Measurements from ENCODE around the gene MALAT1. TPM values are rescaled to one million over a fixed set of nuclear protein-coding genes. Genes with fewer than 3 reads are reported as not detected.
A peak's percentile ranks its signal among the peaks of the same experiment; 100 is the strongest.

Gene MALAT1
- total and polyA plus RNA-seq, 2 of the 8 experiments (the other 6 are each of a cell fraction or from before 2014, with no cell fraction given) = 115 to 984 TPM

- TF ChIP-seq FOSL1 (IDR thresholded peaks at IDR 0.05; ENCODE audit: insufficient read depth, low read depth, low read length) (no peak; the same call in 1 of the 2 replicates), MAFK (IDR thresholded peaks at IDR 0.05; ENCODE audit: low read depth, low read length) (no peak), GTF2F1 (IDR thresholded peaks at IDR 0.05; ENCODE audit: borderline replicate concordance, low read depth, low read length) (peak; percentile 69; the same call in 1 of the 2 replicates), BCL11A (IDR thresholded peaks at IDR 0.05; ENCODE audit: low read depth in 2 of 2, low read length in 2 of 2) (no peak), GABPA (IDR thresholded peaks at IDR 0.05; ENCODE audit: borderline replicate concordance, insufficient read depth, low read length) (no peak), SUZ12 (IDR thresholded peaks at IDR 0.05; ENCODE audit: low read length) (no peak), HDAC2 (IDR thresholded peaks at IDR 0.05; ENCODE audit: borderline replicate concordance in 1 of 2, low read depth in 2 of 2, low read length in 2 of 2) (no peak), POLR2A (IDR thresholded peaks at IDR 0.05; ENCODE audit: control extremely low read depth in 1 of 2, low read depth in 2 of 2, low read length in 2 of 2) (peak; percentile 75 to 91), NRF1 (IDR thresholded peaks at IDR 0.05; ENCODE audit: low read depth, low read length) (peak; percentile 50), SIRT6 (IDR thresholded peaks at IDR 0.05; ENCODE audit: low read length) (no peak), SIN3A (conservative IDR thresholded peaks at IDR 0.05 in 1 of 2, IDR thresholded peaks at IDR 0.05 in 1 of 2; ENCODE audit: low read depth in 1 of 2, low read length in 2 of 2) (peak; percentile 87 to 93; a peak in 3 of 4 replicates), CTBP2 (IDR thresholded peaks at IDR 0.05; ENCODE audit: borderline replicate concordance, insufficient read depth, insufficient read length, low read length) (no peak), TEAD4 (IDR thresholded peaks at IDR 0.05; ENCODE audit: low read depth, low read length) (0 out of 2 replicates have a peak, but pooled peaks have one; percentile 54), TCF12 (IDR thresholded peaks at IDR 0.05; ENCODE audit: low read depth, low read length) (peak; percentile 77; the same call in 1 of the 2 replicates), RBBP5 (IDR thresholded peaks at IDR 0.05; ENCODE audit: borderline replicate concordance, low read depth, low read length) (peak; percentile 69; the same call in 1 of the 2 replicates), CBX5 (IDR thresholded peaks at IDR 0.05; ENCODE audit: low read depth, low read length) (no peak)
- TF ChIP-seq, protein P1, sequence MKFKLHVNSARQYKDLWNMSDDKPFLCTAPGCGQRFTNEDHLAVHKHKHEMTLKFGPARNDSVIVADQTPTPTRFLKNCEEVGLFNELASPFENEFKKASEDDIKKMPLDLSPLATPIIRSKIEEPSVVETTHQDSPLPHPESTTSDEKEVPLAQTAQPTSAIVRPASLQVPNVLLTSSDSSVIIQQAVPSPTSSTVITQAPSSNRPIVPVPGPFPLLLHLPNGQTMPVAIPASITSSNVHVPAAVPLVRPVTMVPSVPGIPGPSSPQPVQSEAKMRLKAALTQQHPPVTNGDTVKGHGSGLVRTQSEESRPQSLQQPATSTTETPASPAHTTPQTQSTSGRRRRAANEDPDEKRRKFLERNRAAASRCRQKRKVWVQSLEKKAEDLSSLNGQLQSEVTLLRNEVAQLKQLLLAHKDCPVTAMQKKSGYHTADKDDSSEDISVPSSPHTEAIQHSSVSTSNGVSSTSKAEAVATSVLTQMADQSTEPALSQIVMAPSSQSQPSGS (IDR thresholded peaks at IDR 0.05; ENCODE audit: low read length) = no peak
- TF ChIP-seq, protein P2, sequence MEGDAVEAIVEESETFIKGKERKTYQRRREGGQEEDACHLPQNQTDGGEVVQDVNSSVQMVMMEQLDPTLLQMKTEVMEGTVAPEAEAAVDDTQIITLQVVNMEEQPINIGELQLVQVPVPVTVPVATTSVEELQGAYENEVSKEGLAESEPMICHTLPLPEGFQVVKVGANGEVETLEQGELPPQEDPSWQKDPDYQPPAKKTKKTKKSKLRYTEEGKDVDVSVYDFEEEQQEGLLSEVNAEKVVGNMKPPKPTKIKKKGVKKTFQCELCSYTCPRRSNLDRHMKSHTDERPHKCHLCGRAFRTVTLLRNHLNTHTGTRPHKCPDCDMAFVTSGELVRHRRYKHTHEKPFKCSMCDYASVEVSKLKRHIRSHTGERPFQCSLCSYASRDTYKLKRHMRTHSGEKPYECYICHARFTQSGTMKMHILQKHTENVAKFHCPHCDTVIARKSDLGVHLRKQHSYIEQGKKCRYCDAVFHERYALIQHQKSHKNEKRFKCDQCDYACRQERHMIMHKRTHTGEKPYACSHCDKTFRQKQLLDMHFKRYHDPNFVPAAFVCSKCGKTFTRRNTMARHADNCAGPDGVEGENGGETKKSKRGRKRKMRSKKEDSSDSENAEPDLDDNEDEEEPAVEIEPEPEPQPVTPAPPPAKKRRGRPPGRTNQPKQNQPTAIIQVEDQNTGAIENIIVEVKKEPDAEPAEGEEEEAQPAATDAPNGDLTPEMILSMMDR (IDR thresholded peaks at IDR 0.05; ENCODE audit: control extremely low read depth in 1 of 3, insufficient read depth in 1 of 3, low read depth in 1 of 3, low read length in 3 of 3) = no peak
These were observed 1.5 kb upstream of the MALAT1 start (continued) for GRCh38 chr11:65497141-65498041.
